HepG2 (cell line): ENCODE results near the gene CISD1. TPM values are rescaled to one million over a fixed set of nuclear protein-coding genes. Genes with fewer than 3 reads are reported as not detected.

ENCODE experiments used
- ARID4A ChIP-seq: sonication (generic); formaldehyde crosslinking; IDR thresholded peaks from 2 replicates; pipeline ENCODE4 v1.5.0; 2020; ENCODE audit warnings: mild to moderate bottlenecking, missing genetic modification reagents, borderline replicate concordance
- CHD2 ChIP-seq: IDR thresholded peaks from 2 replicates; pipeline ENCODE4 v1.6.1; 2011; ENCODE audit warnings: low read depth, low read length, improper control_type of control experiment
- DNMT3B ChIP-seq: conservative IDR thresholded peaks from 2 replicates; pipeline ENCODE4 v1.6.1; 2016; ENCODE audit warnings: missing biosample characterization, control low read depth
- FOXK2 ChIP-seq: fragments of 450-650 bp; IDR thresholded peaks from 2 replicates; pipeline ENCODE4 v1.6.1; 2016
- MAX ChIP-seq: IDR thresholded peaks from 2 replicates; pipeline ENCODE4 v1.6.1; 2012; ENCODE audit warnings: inconsistent platforms
- MIER2 ChIP-seq: IDR thresholded peaks from 2 replicates; pipeline ENCODE4 v1.6.1; 2016; ENCODE audit warnings: missing biosample characterization, missing genetic modification reagents
- NFAT5 ChIP-seq: sonication (generic); formaldehyde crosslinking; IDR thresholded peaks from 2 replicates; pipeline ENCODE4 v1.4.0; 2020; ENCODE audit warnings: missing genetic modification reagents
- NKX3-1 ChIP-seq: sonication (generic); formaldehyde crosslinking; IDR thresholded peaks from 2 replicates; pipeline ENCODE4 v1.5.0; 2020; ENCODE audit warnings: missing genetic modification reagents
- NPAS2 ChIP-seq: sonication (generic); formaldehyde crosslinking; IDR thresholded peaks from 2 replicates; pipeline ENCODE4 v1.8.0; 2022; ENCODE audit warnings: mild to moderate bottlenecking, missing genetic modification reagents, borderline replicate concordance
- ZFAT ChIP-seq: sonication (generic); formaldehyde crosslinking; conservative IDR thresholded peaks from 2 replicates; pipeline ENCODE4 v1.8.1; 2023; ENCODE audit warnings: missing genetic modification reagents, inconsistent platforms
- ZMYM3 ChIP-seq: sonication (generic); formaldehyde crosslinking; IDR thresholded peaks from 2 replicates; pipeline ENCODE4 v1.5.1; 2020; ENCODE audit warnings: mild to moderate bottlenecking, missing genetic modification reagents
- ZNF678 ChIP-seq: sonication (generic); formaldehyde crosslinking; IDR thresholded peaks from 2 replicates; pipeline ENCODE4 v1.4.0; 2020; ENCODE audit warnings: mild to moderate bottlenecking, missing genetic modification reagents
- ZNF691 ChIP-seq: sonication (generic); formaldehyde crosslinking; IDR thresholded peaks from 2 replicates; pipeline ENCODE4 v1.4.0; 2020; ENCODE audit warnings: missing genetic modification reagents, low read depth, mild to moderate bottlenecking, borderline replicate concordance
- ZNF710 ChIP-seq: sonication (generic); formaldehyde crosslinking; IDR thresholded peaks from 2 replicates; pipeline ENCODE4 v1.5.0; 2020; ENCODE audit warnings: mild to moderate bottlenecking, missing genetic modification reagents, borderline replicate concordance
- ZNF724P ChIP-seq: sonication (generic); formaldehyde crosslinking; IDR thresholded peaks from 2 replicates; pipeline ENCODE4 v1.8.0; 2022; ENCODE audit warnings: missing genetic modification reagents, borderline replicate concordance
- ZSCAN21 ChIP-seq: sonication (generic); formaldehyde crosslinking; IDR thresholded peaks from 2 replicates; pipeline ENCODE4 v1.8.0; 2022; ENCODE audit warnings: mild to moderate bottlenecking, missing genetic modification reagents, moderate library complexity, borderline replicate concordance
- polyA plus RNA-seq, 8 experiments: library from polyadenylated mRNA; depleted of rRNA in 3 of 8; stranded (reverse) in 7 of 8; unstranded in 1 of 8; fragments of >200 nt; fragmentation: Illumina TruSeq in 4 of 8; extraction: Trizol in 4 of 8; gene quantifications; 2 replicates each; pipeline versions ENCODE4 v1.2.1 to v1.2.3, GENCODE V29; 2011 to 2016; ENCODE audit warnings: low read depth in 4 of 8, missing spikeins in 1 of 8, mixed read lengths in 1 of 8; ENCODE audit not compliant: insufficient read depth in 1 of 8
- total RNA-seq, 5 experiments: library from RNA; depleted of rRNA; stranded (reverse); fragments of >200 nt; fragmentation: Illumina TruSeq; extraction: Trizol; gene quantifications; 2 replicates each; pipeline ENCODE4 v1.2.3, GENCODE V29; 2016; ENCODE audit warnings: low read depth in 1 of 5

CISD1 gene
- total and polyA plus RNA-seq, 2 of the 13 experiments (the other 11 are each of a cell fraction or from before 2014, with no cell fraction given), result 63.4 to 78.9 TPM

DNA sequence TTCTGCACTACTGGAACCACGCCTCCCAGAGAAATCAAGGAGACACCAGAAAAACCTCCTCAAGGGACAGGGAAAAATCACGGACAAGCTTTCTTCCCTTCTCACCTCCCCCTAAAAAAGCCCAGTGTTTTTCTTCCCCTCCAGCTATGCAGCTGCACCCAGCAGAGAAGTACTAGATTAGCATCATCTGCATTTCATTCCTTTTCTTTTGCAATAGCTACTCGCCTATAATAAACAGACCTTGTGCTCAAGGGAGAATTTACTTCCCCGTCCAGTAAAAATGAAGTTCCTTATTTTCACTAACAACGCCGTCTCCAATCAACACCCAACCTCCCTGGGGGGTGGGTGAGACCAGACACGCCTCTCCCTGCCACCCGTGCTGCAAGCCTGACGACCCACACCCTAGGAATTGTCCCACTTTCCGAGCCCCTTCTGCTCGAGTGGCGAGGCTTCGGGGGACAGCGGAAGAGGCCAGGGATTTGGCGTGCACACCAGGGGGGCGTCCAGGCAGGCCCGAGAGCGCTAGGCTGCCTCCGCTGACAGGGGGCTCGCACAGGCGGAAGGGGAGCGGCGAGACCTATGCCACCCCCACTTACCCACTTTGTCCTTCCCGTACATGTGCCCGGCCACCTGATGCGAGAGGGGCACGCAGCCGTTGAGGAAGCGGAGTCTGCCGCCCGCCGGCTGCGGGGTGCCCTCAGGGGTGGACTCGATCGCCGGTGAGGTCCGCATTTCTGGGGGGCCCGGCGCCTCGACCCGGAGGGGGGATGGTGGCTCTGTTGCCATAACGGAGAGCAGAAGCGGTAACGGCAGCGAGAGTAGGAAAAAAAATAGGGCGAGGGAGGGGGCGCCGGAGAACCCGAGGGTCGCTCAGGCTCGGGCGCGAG is 1.9 kb upstream of the CISD1 start (continued):
- TF ChIP-seq ARID4A (CRISPR knock-in tag) (no peak; the same call in 1 of the 2 replicates), ZNF710 (CRISPR knock-in tag) (no peak), CHD2 (no peak), ZMYM3 (CRISPR knock-in tag) (no peak), NKX3-1 (CRISPR knock-in tag) (no peak), MAX (no peak; the same call in 1 of the 2 replicates), ZNF724P (CRISPR knock-in tag) (no peak), FOXK2 (no peak), ZSCAN21 (no peak), NFAT5 (no peak), NPAS2 (CRISPR knock-in tag) (no peak), DNMT3B (no peak), ZNF691 (CRISPR knock-in tag) (peak; percentile 53; the same call in 1 of the 2 replicates), MIER2 (CRISPR knock-in tag) (no peak), ZNF678 (CRISPR knock-in tag) (0 out of 2 replicates have a peak, but pooled peaks have one; percentile 63), ZFAT (CRISPR knock-in tag) (no peak)
